ENCODE measurements around the gene CTNNA1. TPM values are rescaled to one million over a fixed set of nuclear protein-coding genes. Genes with fewer than 3 reads are reported as not detected.
"Not testable (repeated sequence)": the region's sequence is repeated elsewhere in the genome, so short reads cannot be mapped to it uniquely, and the experiment has no call there.

CTNNA1 gene
- polyA plus RNA-seq, 3 donors from 2014 or later, result 9.8 to 15.3 (median 10.1) TPM

DNA sequence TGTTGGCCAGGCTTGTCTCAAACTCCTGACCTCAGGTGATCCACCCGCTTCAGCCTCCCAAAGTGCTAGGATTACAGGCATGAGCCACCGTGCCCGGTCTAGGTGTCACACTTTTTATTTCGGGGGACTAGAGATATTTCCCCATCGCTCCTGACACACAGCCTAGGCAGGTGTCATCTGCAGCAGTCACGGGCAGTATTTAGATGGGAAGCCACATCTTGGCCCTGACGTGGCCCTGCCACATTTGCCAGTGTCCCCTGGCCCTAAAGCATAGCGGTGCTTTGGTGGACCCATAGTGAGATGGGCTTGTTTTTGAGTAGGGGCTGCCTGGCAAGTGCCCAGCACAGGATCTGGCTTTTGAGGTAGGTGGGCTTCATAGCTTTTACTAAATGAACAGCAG, 167.0 kb downstream of the CTNNA1 start:
- H3K36me3 Mint-ChIP-seq, result peaks cover 0 to 8% (median 3%) of the 10 kb centered on the region in 3 donors
- no peak overlapping the region for H3K4me3 Mint-ChIP-seq
- no peaks in the 10 kb centered on the region for H3K9me3 Mint-ChIP-seq
- H3K27ac Mint-ChIP-seq, result no peak overlapping the region
- peaks cover 0 to 2% (median 0%) of the 10 kb centered on the region in 3 donors for H3K27me3 Mint-ChIP-seq (ENCODE audit: low read depth in 3 of 3)
- no peak for DNase-seq
- no peaks in the 10 kb centered on the region for H3K4me1 Mint-ChIP-seq

- H3K36me3 Mint-ChIP-seq, result peaks cover 0 to 13% (median 8%) of the 10 kb centered on the region in 3 donors
- H3K4me3 Mint-ChIP-seq; DNase-seq; H3K27me3 Mint-ChIP-seq (ENCODE audit: low read depth in 3 of 3); H3K4me1 Mint-ChIP-seq; H3K27ac Mint-ChIP-seq; H3K9me3 Mint-ChIP-seq: not testable (repeated sequence)
These were observed 168.1 kb downstream of the CTNNA1 start for GRCh38 chr5:138921362-138921761.

- no peak overlapping the region for H3K4me3 Mint-ChIP-seq
- no peak for DNase-seq
- no peaks in the 10 kb centered on the region for H3K4me1 Mint-ChIP-seq
- H3K27ac Mint-ChIP-seq, result no peak overlapping the region
- H3K27me3 Mint-ChIP-seq (ENCODE audit: low read depth in 3 of 3), result peaks cover 0 to 2% (median 0%) of the 10 kb centered on the region in 3 donors
- no peaks in the 10 kb centered on the region for H3K9me3 Mint-ChIP-seq
- peaks cover 0 to 18% (median 16%) of the 10 kb centered on the region in 3 donors for H3K36me3 Mint-ChIP-seq
These were observed 169.3 kb downstream of the CTNNA1 start for GRCh38 chr5:138922494-138922893.

DNA sequence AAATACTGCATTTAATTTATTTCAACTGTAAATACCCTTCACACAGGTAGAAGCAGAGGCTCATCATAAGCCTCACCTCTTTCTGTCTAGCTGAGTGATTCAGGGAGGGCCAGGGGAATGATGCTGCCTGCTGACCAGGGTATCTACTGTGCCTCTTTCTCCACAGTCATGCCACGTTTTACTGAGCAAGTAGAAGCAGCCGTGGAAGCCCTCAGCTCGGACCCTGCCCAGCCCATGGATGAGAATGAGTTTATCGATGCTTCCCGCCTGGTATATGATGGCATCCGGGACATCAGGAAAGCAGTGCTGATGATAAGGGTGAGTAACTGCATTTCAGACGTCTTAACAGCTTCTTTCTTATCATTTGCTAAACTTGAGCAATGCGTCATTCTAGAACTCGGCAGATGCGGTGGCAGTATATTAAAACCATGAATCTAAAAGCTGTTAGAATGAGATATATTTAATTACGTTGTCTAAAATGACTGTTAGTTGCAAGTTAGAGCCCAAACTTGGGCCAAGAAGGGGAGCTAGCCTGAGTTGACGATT, 171.9 kb downstream of the CTNNA1 start:
- Mint-ChIP-seq H3K36me3 (peaks cover 0 to 23% (median 15%) of the 10 kb centered on the region in 3 donors), H3K4me3 (no peak overlapping the region), H3K27ac (no peak overlapping the region), H3K27me3 (ENCODE audit: low read depth in 3 of 3) (peaks cover 0 to 2% (median 0%) of the 10 kb centered on the region in 3 donors), H3K4me1 (no peaks in the 10 kb centered on the region), H3K9me3 (no peaks in the 10 kb centered on the region)
- DNase-seq, result no peak

GRCh38 chr5:138926257-138926656, 173.0 kb downstream of the CTNNA1 start:
- H3K27me3 Mint-ChIP-seq (ENCODE audit: low read depth in 3 of 3), result peaks cover 0 to 2% (median 0%) of the 10 kb centered on the region in 3 donors
- no peak for DNase-seq
- H3K4me1 Mint-ChIP-seq, result no peaks in the 10 kb centered on the region
- no peaks in the 10 kb centered on the region for H3K9me3 Mint-ChIP-seq
- no peak overlapping the region for H3K27ac Mint-ChIP-seq
- H3K4me3 Mint-ChIP-seq, result no peak overlapping the region
- H3K36me3 Mint-ChIP-seq, result peaks cover 4 to 27% (median 17%) of the 10 kb centered on the region in 3 donors

DNA sequence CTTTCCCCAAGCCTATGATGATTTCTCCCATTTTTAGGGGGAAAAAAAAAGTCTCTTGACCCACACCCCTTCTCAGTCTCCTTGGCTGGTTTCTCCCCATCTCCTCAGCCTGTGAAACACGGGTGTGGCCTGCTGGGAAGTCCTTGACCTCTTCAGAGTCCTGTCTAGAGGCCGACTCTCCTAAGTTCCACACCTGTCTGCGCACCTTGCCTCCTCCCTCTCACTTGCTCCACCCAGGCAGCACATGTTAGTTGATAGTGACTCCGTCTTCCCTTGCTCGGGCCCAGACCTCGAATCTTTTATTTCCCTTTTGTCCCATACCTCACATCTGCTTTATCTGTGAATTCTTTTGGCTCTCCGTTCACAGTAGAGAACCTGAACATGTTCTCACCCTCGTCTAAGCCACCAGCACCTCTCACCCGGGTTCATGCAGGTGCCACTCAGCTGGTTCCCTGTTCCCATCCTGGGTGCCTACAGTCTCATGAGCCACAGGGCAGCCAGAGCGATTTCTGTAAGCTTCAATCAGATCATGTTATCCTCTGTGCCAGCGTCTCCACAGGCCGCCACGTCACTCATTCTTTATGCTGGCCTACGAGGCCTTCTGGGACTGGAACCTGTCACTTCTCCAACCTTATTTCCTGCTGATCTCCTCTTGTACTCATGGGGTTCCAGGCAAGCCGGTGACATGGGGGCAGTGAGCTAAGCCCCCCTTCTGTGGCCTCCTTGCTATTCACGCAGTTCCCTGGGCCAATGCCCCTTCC, 173.6 kb downstream of the CTNNA1 start:
- no peaks in the 10 kb centered on the region for H3K9me3 Mint-ChIP-seq
- no peak overlapping the region for H3K27ac Mint-ChIP-seq
- H3K4me1 Mint-ChIP-seq, result no peaks in the 10 kb centered on the region
- H3K36me3 Mint-ChIP-seq, result peaks cover 10 to 28% (median 22%) of the 10 kb centered on the region in 3 donors
- DNase-seq, result no peak
- peaks cover 0 to 2% (median 0%) of the 10 kb centered on the region in 3 donors for H3K27me3 Mint-ChIP-seq (ENCODE audit: low read depth in 3 of 3)
- H3K4me3 Mint-ChIP-seq, result no peak overlapping the region

DNA sequence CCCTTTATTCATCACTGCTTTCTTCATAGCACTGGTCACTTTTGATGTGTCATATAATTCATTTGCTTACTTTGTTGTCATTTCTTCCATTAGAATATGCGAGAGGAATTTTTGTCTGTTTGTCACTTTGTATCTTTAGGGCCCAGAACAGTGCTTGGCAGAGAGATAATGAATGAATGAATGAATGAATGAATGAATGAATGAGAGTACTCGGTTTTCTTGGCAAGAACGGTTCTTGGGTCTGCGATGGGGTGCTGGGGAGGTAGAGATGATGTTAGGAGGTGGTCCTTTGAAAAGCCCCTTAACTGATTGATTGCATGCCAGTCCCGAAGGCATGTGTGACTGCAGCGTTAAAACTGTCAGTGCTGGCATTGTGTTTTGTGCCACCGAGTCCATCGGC, 174.3 kb downstream of the CTNNA1 start:
- Mint-ChIP-seq H3K27ac (no peak overlapping the region), H3K4me1 (no peaks in the 10 kb centered on the region), H3K27me3 (ENCODE audit: low read depth in 3 of 3) (peaks cover 0 to 4% (median 0%) of the 10 kb centered on the region in 3 donors), H3K4me3 (no peak overlapping the region), H3K36me3 (peaks cover 12 to 28% (median 24%) of the 10 kb centered on the region in 3 donors), H3K9me3 (no peaks in the 10 kb centered on the region)
- DNase-seq, result no peak

DNA sequence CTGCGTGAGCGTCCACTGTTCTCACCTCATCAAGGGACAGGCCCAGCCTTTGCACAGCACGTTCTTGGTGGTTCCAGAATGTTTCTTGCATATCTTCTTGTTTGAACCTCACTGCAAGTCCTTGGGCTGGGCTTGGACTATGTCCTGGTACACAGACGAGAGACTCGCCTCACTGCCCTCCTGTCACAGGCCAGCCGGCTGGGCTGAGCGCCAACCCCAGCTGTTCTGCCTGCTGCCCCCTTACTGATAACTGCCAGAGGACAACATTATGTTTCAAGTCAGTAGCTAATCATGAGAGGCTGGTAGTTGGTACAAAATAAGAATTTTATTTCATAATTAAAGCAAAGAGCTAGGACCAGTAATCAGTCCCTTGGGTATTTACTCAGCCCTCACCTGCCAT, 174.8 kb downstream of the CTNNA1 start:
- H3K4me3 Mint-ChIP-seq, result no peak overlapping the region
- no peaks in the 10 kb centered on the region for H3K9me3 Mint-ChIP-seq
- H3K27ac Mint-ChIP-seq, result no peak overlapping the region
- H3K4me1 Mint-ChIP-seq, result no peaks in the 10 kb centered on the region
- DNase-seq, result no peak
- H3K27me3 Mint-ChIP-seq (ENCODE audit: low read depth in 3 of 3), result peaks cover 0 to 6% (median 0%) of the 10 kb centered on the region in 3 donors
- H3K36me3 Mint-ChIP-seq, result peaks cover 12 to 29% (median 24%) of the 10 kb centered on the region in 3 donors

DNA sequence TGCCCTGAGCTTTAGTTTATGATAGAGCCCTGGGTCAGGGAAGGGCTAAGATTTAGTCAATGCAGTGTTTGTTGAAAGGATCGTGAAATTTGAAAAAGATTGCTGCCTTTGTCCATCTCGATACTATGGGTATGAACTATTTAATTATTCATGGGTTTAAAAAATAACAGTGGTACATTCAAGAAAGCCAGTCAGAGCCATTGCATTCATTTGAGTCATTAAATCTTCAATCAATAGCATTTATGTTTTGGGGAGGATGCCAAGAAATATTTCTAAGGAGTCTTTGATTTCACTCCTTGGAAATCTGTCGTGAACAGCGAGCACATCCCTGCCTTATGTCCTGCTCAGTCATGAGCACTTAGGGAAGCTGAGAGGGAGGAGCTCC, 176.3 kb downstream of the CTNNA1 start:
- Mint-ChIP-seq H3K36me3 (peaks cover 12 to 33% (median 24%) of the 10 kb centered on the region in 3 donors), H3K27ac (no peak overlapping the region), H3K9me3 (no peaks in the 10 kb centered on the region), H3K4me1 (no peaks in the 10 kb centered on the region), H3K4me3 (no peak overlapping the region), H3K27me3 (ENCODE audit: low read depth in 3 of 3) (peaks cover 0 to 6% (median 0%) of the 10 kb centered on the region in 3 donors)
- no peak for DNase-seq

DNA sequence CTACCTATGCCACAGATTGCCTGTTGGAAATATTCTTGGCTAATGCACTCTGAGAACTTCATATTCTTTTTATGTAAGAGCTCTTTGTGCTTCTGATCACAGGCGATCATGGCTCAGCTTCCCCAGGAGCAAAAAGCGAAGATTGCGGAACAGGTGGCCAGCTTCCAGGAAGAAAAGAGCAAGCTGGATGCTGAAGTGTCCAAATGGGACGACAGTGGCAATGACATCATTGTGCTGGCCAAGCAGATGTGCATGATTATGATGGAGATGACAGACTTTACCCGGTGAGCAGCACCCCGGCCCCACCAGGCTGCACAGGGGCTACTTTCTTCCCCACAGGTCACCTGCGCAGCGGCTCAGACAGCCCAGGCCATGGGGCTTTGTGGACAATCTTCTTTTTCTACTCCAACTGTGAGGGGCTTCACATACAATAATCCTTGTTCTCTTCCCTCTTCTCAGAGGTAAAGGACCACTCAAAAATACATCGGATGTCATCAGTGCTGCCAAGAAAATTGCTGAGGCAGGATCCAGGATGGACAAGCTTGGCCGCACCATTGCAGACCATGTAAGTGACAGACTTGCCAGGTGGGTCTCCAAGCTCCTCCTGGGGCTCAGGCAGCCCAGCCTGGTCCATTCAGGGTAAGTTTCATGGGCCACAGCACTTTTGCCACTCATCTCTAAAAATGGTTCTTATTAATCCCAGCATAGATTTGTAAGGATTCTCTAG, 177.3 kb downstream of the CTNNA1 start:
- DNase-seq, result no peak
- H3K4me1 Mint-ChIP-seq, result no peaks in the 10 kb centered on the region
- H3K4me3 Mint-ChIP-seq, result no peak overlapping the region
- peaks cover 12 to 30% (median 28%) of the 10 kb centered on the region in 3 donors for H3K36me3 Mint-ChIP-seq
- H3K27me3 Mint-ChIP-seq (ENCODE audit: low read depth in 3 of 3), result peaks cover 0 to 6% (median 0%) of the 10 kb centered on the region in 3 donors
- H3K27ac Mint-ChIP-seq, result no peak overlapping the region
- H3K9me3 Mint-ChIP-seq, result no peaks in the 10 kb centered on the region

GRCh38 chr5:138932171-138932810, 179.1 kb downstream of the CTNNA1 start:
- Mint-ChIP-seq H3K27me3 (ENCODE audit: low read depth in 3 of 3) (peaks cover 0 to 3% (median 0%) of the 10 kb centered on the region in 3 donors), H3K27ac (no peak overlapping the region), H3K36me3 (peaks cover 12 to 30% (median 20%) of the 10 kb centered on the region in 3 donors), H3K4me1 (no peaks in the 10 kb centered on the region), H3K9me3 (no peaks in the 10 kb centered on the region), H3K4me3 (no peak overlapping the region)
- DNase-seq, result no peak

- no peak for DNase-seq
- H3K4me1 Mint-ChIP-seq, result peaks cover 2% of the 10 kb centered on the region in 2 donors
- H3K27me3 Mint-ChIP-seq (ENCODE audit: low read depth in 3 of 3), result peaks cover 0 to 9% (median 0%) of the 10 kb centered on the region in 3 donors
- H3K4me3 Mint-ChIP-seq, result no peak overlapping the region
- peaks cover 12 to 27% (median 18%) of the 10 kb centered on the region in 3 donors for H3K36me3 Mint-ChIP-seq
- H3K27ac Mint-ChIP-seq, result peak overlapping the region in 1 of 6 donors; percentile 70
- no peaks in the 10 kb centered on the region for H3K9me3 Mint-ChIP-seq
These were observed 180.5 kb downstream of the CTNNA1 start for GRCh38 chr5:138933522-138934290.

DNA sequence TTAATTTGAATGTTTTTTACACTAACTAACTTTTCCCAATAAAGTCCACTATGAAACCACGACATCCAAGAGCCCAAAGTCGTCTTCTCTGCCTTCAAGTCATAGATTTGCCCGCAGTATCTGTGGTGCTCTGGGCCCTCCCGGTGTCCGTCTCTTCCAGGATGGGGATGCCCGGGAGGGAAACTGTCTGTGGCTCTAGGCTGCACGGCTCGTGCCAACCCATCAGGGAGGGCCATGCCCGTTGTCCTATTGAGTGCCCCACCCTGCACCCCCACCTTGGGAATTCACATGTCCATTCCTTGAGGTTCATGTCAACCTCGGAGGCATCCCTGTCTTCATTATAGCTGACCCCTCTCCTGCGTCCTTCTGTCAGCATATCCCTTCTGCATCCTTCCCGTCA, 181.7 kb downstream of the CTNNA1 start:
- H3K4me3 Mint-ChIP-seq, result no peak overlapping the region
- peaks cover 13 to 27% (median 14%) of the 10 kb centered on the region in 3 donors for H3K36me3 Mint-ChIP-seq
- peaks cover 8 to 9% of the 10 kb centered on the region in 2 donors for H3K4me1 Mint-ChIP-seq
- no peak overlapping the region for H3K27ac Mint-ChIP-seq
- DNase-seq, result no peak
- H3K9me3 Mint-ChIP-seq, result no peaks in the 10 kb centered on the region
- H3K27me3 Mint-ChIP-seq (ENCODE audit: low read depth in 3 of 3), result peaks cover 0 to 9% (median 0%) of the 10 kb centered on the region in 3 donors
